Body of pancreas (tissue), 4 donors: ENCODE results near the gene PPP4R2. TPM values are rescaled to one million over a fixed set of nuclear protein-coding genes. Genes with fewer than 3 reads are reported as not detected.

Source experiments
- ATAC-seq: fragments of 150-250 bp; one replicate; pipeline ENCODE4 v1.9.1; 2016
- DNase-seq, 4 donors: peaks; one replicate each; pipeline ENCODE4 v3.0.0-alpha.2; 2019
- H3K27ac ChIP-seq, 4 donors: fragments of 200-600 bp; sonication (generic); 1 replicate in 3 of 4; 2 replicates in 1 of 4; pipeline versions ENCODE4 v1.5.1 to v1.6.1; 2016 to 2019; ENCODE audit warnings: mild to moderate bottlenecking in 1 of 4, mixed read lengths in 1 of 4, moderate library complexity in 1 of 4
- H3K27me3 ChIP-seq, 2 donors: fragments of 200-600 bp; sonication (generic); one replicate each; pipeline ENCODE4 v1.6.0; 2016; ENCODE audit warnings: mild to moderate bottlenecking in 1 of 2
- H3K36me3 ChIP-seq, 2 donors: fragments of 200-600 bp; sonication (generic); replicated peaks in 1 of 2; 2 replicates each; pipeline ENCODE4 v1.5.1; 2016; ENCODE audit warnings: low read depth in 2 of 2; ENCODE audit not compliant: insufficient read depth in 1 of 2
- H3K4me1 ChIP-seq: fragments of 200-600 bp; sonication (generic); one replicate; pipeline ENCODE4 v1.6.0; 2016
- H3K4me3 ChIP-seq, 2 donors: fragments of 200-600 bp; sonication (generic); 1 replicate in 1 of 2; 2 replicates in 1 of 2; pipeline ENCODE4 v1.5.1; 2016 to 2019
- H3K9me3 ChIP-seq, 3 donors: fragments of 200-600 bp; sonication (generic); 1 replicate in 2 of 3; 2 replicates in 1 of 3; pipeline ENCODE4 v1.5.1; 2016
- POLR2A ChIP-seq, 3 donors: fragments of 450-650 bp; IDR thresholded peaks; one replicate each; pipeline ENCODE4 v1.6.1; 2016; ENCODE audit warnings: antibody characterized with exemption in 3 of 3, mild to moderate bottlenecking in 2 of 3
- WGBS, 2 donors: methylation state at CpG; one replicate each; pipeline ENCODE4 v1.1.5; 2017; 5-methylcytosine and 5-hydroxymethylcytosine counted together
- intact Hi-C: fragments of 100-400 bp; cut with DNase I; formaldehyde crosslinking; loops from one replicate; pipeline ENCODE4 v1.15.1; 2023
- total RNA-seq, 2 donors: library from RNA; depleted of rRNA; stranded (reverse); fragments of >200 nt; gene quantifications; one replicate each; pipeline ENCODE4 v1.1.0, GENCODE V29; 2016
- TF ChIP-seq, protein P1 (sequence below), 7 experiments: fragments of 450-650 bp in 4 of 7; fragments of 200-600 bp in 3 of 7; sonication (generic) in 3 of 7; IDR thresholded peaks; one replicate each; pipeline ENCODE4 v1.5.1; 2016 to 2019; ENCODE audit warnings: antibody characterized with exemption in 7 of 7

Gene PPP4R2
- total RNA-seq, 2 donors from 2014 or later, result 21.5 to 28.0 TPM

DNA sequence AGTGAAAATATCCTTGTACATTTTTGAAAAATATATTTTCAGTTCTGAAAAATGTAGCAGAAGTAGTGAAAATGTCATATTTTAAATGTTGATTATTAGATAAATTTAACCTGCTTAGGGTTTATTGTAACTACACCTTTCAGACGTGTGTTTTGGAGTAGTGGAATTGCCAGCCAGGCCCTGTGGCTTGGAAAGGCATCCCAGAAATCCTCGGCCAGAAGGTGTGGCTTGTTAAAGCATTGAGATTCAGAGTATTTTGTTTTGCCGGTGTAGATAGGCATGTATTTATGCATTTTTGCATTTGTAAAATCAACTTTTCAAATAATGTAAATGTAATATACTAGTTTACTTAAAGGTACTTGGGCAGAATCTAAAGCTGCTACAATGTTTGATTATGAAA, 71.8 kb downstream of the PPP4R2 start:
- Histone ChIP-seq H3K9me3 (no peaks in the 10 kb centered on the region), H3K27me3 (no peaks in the 10 kb centered on the region), H3K4me3 (no peak overlapping the region), H3K4me1 (no peaks in the 10 kb centered on the region), H3K36me3 (peaks cover 0 to 8% of the 10 kb centered on the region in 2 donors), H3K27ac (no peak overlapping the region)
- no peak for TF ChIP-seq POLR2A (IDR thresholded peaks at IDR 0.05)
- TF ChIP-seq, protein P1, sequence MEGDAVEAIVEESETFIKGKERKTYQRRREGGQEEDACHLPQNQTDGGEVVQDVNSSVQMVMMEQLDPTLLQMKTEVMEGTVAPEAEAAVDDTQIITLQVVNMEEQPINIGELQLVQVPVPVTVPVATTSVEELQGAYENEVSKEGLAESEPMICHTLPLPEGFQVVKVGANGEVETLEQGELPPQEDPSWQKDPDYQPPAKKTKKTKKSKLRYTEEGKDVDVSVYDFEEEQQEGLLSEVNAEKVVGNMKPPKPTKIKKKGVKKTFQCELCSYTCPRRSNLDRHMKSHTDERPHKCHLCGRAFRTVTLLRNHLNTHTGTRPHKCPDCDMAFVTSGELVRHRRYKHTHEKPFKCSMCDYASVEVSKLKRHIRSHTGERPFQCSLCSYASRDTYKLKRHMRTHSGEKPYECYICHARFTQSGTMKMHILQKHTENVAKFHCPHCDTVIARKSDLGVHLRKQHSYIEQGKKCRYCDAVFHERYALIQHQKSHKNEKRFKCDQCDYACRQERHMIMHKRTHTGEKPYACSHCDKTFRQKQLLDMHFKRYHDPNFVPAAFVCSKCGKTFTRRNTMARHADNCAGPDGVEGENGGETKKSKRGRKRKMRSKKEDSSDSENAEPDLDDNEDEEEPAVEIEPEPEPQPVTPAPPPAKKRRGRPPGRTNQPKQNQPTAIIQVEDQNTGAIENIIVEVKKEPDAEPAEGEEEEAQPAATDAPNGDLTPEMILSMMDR (IDR thresholded peaks at IDR 0.05), result no peak
- WGBS, 2 donors, result 76 to 90% methylated on average over 3 of the region's 3 CpGs
- DNase-seq, result no peak
- ATAC-seq, result no peak
- intact Hi-C loops, result no loop called here

DNA sequence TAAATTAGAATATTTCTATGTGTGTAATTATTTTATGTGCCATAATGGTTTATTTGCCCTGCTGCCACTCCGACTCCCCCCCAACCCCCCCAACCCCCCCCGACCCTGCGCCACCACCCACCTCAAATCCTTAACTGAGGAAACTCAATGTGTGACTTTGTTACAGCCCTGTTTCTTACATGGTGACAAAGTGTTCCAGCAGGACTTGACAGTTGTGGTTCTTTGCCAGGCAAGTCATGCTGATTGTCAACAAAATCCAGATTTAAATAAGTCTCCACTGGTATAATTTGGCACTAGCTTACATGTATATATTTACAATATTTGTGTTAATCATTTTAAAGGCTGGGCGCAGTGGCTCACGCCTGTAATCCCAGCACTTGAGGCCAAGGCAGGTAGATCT, 72.6 kb downstream of the PPP4R2 start:
- no peaks in the 10 kb centered on the region for H3K4me1 ChIP-seq
- H3K9me3 ChIP-seq, result no peaks in the 10 kb centered on the region
- DNase-seq (no peak), ATAC-seq (no peak)
- peaks cover 0 to 3% of the 10 kb centered on the region in 2 donors for H3K36me3 ChIP-seq
- no peak overlapping the region for H3K4me3 ChIP-seq
- intact Hi-C loops, result no loop called here
- no peaks in the 10 kb centered on the region for H3K27me3 ChIP-seq
- WGBS, 2 donors, result 87 to 89% methylated on average over 5 of the region's 5 CpGs
- no peak overlapping the region for H3K27ac ChIP-seq
- TF ChIP-seq, protein P1 (IDR thresholded peaks at IDR 0.05), result no peak
- no peak for TF ChIP-seq POLR2A (IDR thresholded peaks at IDR 0.05)

DNA sequence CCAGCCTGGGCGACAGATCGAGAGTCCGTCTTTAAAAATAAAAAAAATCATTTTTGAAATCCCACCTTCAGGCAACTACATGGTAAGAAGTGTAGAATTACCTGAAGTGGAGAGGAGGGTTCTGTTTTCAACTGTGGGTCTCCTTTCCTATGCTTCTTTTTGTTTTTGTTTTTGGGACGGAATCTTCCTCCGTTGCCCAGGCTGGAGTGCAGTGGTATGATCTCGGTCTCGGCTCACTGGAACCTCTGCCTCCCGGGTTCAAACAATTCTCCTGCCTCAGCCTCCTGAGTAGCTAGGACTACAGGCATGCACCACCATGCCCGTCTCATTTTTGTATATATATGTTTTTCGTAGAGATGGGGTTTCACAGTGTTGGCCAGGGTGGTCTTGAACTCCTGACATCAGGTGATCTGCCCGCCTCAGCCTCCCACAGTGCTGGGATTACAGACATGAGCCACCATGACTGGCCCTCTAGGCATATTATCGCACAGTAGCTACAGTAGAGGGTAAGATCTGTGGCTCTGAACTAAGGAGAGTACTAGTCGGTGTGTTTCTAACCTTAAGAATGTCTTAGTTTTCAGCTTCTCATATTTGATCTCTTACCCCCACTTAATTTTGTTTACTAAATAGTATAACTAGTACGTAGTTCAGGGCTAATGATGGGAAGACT, 73.3 kb downstream of the PPP4R2 start:
- Histone ChIP-seq H3K4me3 (no peak overlapping the region), H3K27ac (no peak overlapping the region), H3K27me3 (no peaks in the 10 kb centered on the region), H3K36me3 (no peaks in the 10 kb centered on the region), H3K4me1 (no peaks in the 10 kb centered on the region), H3K9me3 (no peaks in the 10 kb centered on the region)
- ATAC-seq (no peak), DNase-seq (no peak)
- intact Hi-C loops, result no loop called here
- no peak for TF ChIP-seq POLR2A (IDR thresholded peaks at IDR 0.05)
- TF ChIP-seq, protein P1 (IDR thresholded peaks at IDR 0.05), result no peak
- 90% methylated on average over 14 of the region's 14 CpGs for WGBS, 2 donors

DNA sequence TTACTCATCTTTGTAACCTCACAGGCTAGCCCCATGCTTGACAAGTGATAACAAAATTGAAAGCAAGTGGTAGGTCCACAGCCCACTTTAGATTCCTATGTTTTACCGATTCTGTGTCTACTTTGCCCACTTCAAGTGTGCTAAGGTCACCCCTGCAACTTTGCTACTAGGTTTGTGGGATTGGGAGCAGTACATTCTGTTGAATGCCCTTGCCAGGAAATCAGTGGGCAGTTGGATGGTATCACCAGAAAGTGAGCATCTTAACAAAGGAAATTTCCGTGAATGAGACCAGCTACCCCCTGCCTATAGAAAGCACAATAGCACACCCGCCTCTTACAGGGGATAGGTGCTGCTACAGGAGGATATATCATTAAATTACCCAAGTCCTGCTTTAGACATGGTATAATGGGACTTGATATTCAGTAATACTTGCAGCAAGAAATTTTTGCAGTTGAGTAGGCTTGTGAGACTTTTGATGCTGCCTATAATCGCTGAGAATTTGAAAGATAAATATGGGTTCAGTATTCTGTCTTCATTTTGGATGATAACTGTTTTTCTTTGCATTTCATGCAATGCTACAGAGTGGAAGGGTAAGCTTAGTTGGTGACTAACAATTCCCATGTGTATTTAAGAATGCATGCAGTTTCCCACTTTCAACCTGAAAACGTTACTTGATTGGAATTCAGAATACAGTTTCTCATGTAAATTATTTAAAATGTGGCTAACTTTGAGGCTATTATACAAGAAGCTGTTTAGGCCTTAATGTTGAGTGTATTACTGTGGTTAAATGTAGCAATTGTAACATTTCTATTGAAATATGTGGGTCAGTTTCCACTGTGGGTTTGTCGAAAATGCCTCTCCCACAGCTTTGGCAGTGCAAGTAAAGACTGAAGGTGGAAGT, 74.3 kb downstream of the PPP4R2 start:
- H3K27me3 ChIP-seq, result no peaks in the 10 kb centered on the region
- DNase-seq (no peak), ATAC-seq (no peak)
- WGBS, 2 donors, result 64 to 67% methylated on average over 6 of the region's 6 CpGs
- intact Hi-C loops, result no loop called here
- H3K36me3 ChIP-seq, result no peaks in the 10 kb centered on the region
- TF ChIP-seq POLR2A (IDR thresholded peaks at IDR 0.05), result no peak
- TF ChIP-seq, protein P1 (IDR thresholded peaks at IDR 0.05), result no peak
- H3K4me1 ChIP-seq, result no peaks in the 10 kb centered on the region
- no peak overlapping the region for H3K4me3 ChIP-seq
- H3K27ac ChIP-seq, result no peak overlapping the region
- no peaks in the 10 kb centered on the region for H3K9me3 ChIP-seq
